ENCODE data around the gene CERK.

CERK gene

DNA sequence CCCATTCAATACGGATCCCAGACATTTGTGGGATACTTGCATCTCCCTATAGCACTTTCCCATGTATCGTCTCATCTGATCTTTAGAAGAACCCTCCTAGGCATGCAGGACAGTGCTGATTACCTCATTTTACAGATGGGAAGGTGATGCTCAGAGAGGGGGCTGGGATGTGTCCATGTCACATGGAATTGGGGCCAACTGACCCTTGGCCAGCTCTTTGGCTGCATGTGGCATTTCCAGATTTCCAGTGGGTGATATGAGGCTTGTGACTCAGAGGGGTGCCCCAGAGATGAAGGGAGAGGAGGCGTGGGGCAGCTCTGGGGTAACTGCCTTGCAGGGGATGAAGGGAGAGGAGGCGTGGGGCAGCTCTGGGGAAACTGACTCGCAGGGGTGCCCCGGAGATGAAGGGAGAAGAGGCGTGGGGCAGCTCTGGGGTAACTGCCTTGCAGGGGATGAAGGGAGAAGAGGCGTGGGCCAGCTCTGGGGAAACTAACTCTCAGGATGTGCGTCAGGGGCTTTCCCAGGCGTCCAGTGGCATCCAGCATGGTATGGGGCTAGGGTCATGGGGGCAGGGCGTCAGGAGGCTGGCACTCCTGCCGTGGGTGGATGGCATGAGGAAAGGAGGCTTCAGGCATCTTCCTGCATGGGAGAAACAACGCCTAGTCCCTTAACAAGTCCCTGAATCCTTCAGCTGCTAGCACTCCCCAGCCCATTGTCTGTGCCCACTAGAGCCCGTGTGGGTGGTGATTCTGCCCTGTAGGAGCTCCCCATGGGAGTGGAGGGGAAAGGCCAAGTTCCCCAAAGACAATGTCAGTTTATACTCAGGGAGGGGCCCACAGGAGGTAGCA, 11.9 kb upstream of the CERK start:
- peaks cover 12% of the 10 kb centered on the region for H3K4me1 ChIP-seq (ENCODE audit: low read length)
- no peaks in the 10 kb centered on the region for H3K36me3 ChIP-seq (replicated peaks; ENCODE audit: low read depth, low read length)
- no peak overlapping the region for H3K27ac ChIP-seq (ENCODE audit: low read length)
- H2AFZ ChIP-seq (ENCODE audit: low read depth, low read length): no peak overlapping the region
- H3K9ac ChIP-seq (ENCODE audit: low read length): no peak overlapping the region
- H3K4me3 ChIP-seq (ENCODE audit: low read length): no peak overlapping the region
- no peaks in the 10 kb centered on the region for H4K20me1 ChIP-seq (ENCODE audit: insufficient read depth, low read length)
- no peaks in the 10 kb centered on the region for H3K9me3 ChIP-seq (ENCODE audit: insufficient read depth, low read length)
- no peaks in the 10 kb centered on the region for H3K79me2 ChIP-seq (ENCODE audit: low read length)
- H3K4me2 ChIP-seq (ENCODE audit: low read length): 0 out of 2 replicates have a peak overlapping the region, but pooled peaks have one; percentile 6
- TF ChIP-seq EZH2phosphoT487 (IDR thresholded peaks at IDR 0.05; ENCODE audit: low read depth): no peak
- TF ChIP-seq, protein P1, sequence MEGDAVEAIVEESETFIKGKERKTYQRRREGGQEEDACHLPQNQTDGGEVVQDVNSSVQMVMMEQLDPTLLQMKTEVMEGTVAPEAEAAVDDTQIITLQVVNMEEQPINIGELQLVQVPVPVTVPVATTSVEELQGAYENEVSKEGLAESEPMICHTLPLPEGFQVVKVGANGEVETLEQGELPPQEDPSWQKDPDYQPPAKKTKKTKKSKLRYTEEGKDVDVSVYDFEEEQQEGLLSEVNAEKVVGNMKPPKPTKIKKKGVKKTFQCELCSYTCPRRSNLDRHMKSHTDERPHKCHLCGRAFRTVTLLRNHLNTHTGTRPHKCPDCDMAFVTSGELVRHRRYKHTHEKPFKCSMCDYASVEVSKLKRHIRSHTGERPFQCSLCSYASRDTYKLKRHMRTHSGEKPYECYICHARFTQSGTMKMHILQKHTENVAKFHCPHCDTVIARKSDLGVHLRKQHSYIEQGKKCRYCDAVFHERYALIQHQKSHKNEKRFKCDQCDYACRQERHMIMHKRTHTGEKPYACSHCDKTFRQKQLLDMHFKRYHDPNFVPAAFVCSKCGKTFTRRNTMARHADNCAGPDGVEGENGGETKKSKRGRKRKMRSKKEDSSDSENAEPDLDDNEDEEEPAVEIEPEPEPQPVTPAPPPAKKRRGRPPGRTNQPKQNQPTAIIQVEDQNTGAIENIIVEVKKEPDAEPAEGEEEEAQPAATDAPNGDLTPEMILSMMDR (IDR thresholded peaks at IDR 0.05; ENCODE audit: low read depth, low read length): no peak
- peaks cover 22% of the 10 kb centered on the region for H3K27me3 ChIP-seq (ENCODE audit: low read depth, low read length)

DNA sequence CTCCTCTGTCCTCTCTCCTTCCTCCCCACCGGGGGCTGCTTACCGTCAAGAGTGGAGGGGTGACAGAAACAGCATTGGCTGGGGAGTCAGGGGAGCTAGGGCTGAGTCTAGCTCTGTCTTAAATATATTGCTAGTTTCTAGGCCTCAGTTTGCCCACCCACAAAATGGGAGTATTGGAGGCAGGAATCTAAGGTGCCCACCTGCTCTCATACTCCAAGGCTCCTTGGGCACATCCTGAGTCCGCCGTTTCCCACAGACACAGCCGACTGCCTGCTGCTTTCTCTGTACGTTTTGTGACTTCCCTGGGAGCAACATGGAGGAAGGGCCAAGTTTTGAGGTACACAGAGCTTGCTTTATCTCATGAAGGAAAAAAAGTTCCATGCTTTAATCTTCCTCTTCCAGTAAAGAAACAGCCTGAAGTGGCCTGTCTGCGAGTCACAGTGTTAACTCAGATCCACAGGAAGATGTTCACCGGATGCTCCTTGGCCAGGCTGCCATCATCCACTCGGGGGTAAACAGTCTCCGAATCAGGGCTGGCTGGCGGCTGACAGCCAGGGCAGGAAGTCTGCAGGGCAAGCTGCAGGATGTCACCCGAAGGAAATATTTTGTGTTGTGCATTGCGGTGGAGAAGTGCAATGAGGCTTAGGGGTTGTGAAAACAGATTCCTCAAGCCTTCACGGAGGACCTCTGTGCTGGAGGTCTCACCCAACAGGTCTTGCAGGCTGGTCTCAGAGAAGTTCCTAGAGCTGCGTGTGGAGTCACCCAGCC, 11.0 kb upstream of the CERK start:
- Histone ChIP-seq H3K4me3 (ENCODE audit: low read length) (no peak overlapping the region), H3K4me2 (ENCODE audit: low read length) (0 out of 2 replicates have a peak overlapping the region, but pooled peaks have one; percentile 6), H3K4me1 (ENCODE audit: low read length) (peaks cover 12% of the 10 kb centered on the region), H2AFZ (ENCODE audit: low read depth, low read length) (no peak overlapping the region), H3K79me2 (ENCODE audit: low read length) (no peaks in the 10 kb centered on the region), H3K9me3 (ENCODE audit: insufficient read depth, low read length) (no peaks in the 10 kb centered on the region), H3K27ac (ENCODE audit: low read length) (no peak overlapping the region), H3K27me3 (ENCODE audit: low read depth, low read length) (peaks cover 22% of the 10 kb centered on the region), H3K36me3 (replicated peaks; ENCODE audit: low read depth, low read length) (no peaks in the 10 kb centered on the region), H4K20me1 (ENCODE audit: insufficient read depth, low read length) (no peaks in the 10 kb centered on the region), H3K9ac (ENCODE audit: low read length) (no peak overlapping the region)
- no peak for TF ChIP-seq EZH2phosphoT487 (IDR thresholded peaks at IDR 0.05; ENCODE audit: low read depth)
- TF ChIP-seq, protein P1 (IDR thresholded peaks at IDR 0.05; ENCODE audit: low read depth, low read length): no peak

DNA sequence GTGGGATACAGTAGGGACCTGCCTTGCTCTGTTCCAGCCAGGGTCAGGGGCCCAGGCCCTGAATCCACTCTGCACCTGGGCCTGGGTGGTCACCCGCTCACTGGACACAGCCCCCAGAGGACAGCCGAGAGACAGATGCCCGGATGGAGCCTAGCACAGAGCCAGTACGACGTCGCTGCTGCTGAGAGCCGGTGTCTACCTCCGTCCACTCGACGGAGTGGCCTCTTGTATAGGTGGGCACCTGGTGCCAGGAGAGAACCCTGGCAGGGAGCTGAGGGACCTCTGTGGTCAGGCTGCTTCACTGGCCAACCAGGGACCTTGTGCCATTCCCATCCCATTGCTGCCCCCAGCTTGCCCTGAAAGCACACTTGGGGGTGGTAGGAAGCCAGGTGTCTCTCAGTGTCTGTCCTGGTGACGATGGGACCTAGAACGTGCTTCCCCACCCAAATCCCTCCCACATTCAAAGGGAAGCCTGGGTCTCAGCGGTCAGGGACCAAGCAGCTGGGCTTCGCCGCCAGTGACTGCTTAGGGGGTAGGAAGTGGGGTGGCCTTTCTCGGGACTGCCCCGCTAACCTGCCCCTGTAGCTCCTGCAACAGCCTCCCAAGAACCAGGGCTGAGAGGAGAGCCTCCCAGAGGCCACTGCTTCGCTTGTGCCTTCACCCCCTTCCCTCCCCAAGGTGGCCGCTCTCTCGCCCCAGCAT, 10.3 kb upstream of the CERK start:
- peaks cover 22% of the 10 kb centered on the region for H3K27me3 ChIP-seq (ENCODE audit: low read depth, low read length)
- no peak overlapping the region for H2AFZ ChIP-seq (ENCODE audit: low read depth, low read length)
- no peaks in the 10 kb centered on the region for H3K9me3 ChIP-seq (ENCODE audit: insufficient read depth, low read length)
- H3K4me3 ChIP-seq (ENCODE audit: low read length): no peak overlapping the region
- no peaks in the 10 kb centered on the region for H4K20me1 ChIP-seq (ENCODE audit: insufficient read depth, low read length)
- no peak for TF ChIP-seq EZH2phosphoT487 (IDR thresholded peaks at IDR 0.05; ENCODE audit: low read depth)
- TF ChIP-seq, protein P1 (IDR thresholded peaks at IDR 0.05; ENCODE audit: low read depth, low read length): no peak
- H3K9ac ChIP-seq (ENCODE audit: low read length): no peak overlapping the region
- no peak overlapping the region for H3K4me2 ChIP-seq (ENCODE audit: low read length)
- no peaks in the 10 kb centered on the region for H3K79me2 ChIP-seq (ENCODE audit: low read length)
- H3K4me1 ChIP-seq (ENCODE audit: low read length): peaks cover 12% of the 10 kb centered on the region
- no peaks in the 10 kb centered on the region for H3K36me3 ChIP-seq (replicated peaks; ENCODE audit: low read depth, low read length)
- no peak overlapping the region for H3K27ac ChIP-seq (ENCODE audit: low read length)

All from OCI-LY3 (cell line).